ENCODE measurements around the gene HDAC4. TPM values are rescaled to one million over a fixed set of nuclear protein-coding genes. Genes with fewer than 3 reads are reported as not detected.

Gene HDAC4
- total and polyA plus RNA-seq, 4 donors, result 2.9 to 37.2 (median 4.4) TPM

- Histone ChIP-seq H3K9ac (ENCODE audit: low read depth in 1 of 2, low read length in 2 of 2) (no peak overlapping the region), H3K36me3 (ENCODE audit: control insufficient read depth in 4 of 4, insufficient read depth in 3 of 4, low read depth in 1 of 4, low read length in 3 of 4) (no peaks in the 10 kb centered on the region), H3K27me3 (ENCODE audit: control insufficient read depth in 4 of 4, insufficient read depth in 4 of 4, low read length in 3 of 4) (no peaks in the 10 kb centered on the region), H3K4me3 (ENCODE audit: low read depth in 1 of 3, low read length in 3 of 3) (no peak overlapping the region), H3K27ac (ENCODE audit: low read depth in 1 of 2, low read length in 2 of 2) (no peak overlapping the region), H3K4me1 (ENCODE audit: control insufficient read depth in 4 of 4, insufficient read depth in 4 of 4, low read length in 3 of 4) (peaks cover under 1 to 6% (median 3%) of the 10 kb centered on the region in 4 donors), H3K9me3 (ENCODE audit: control insufficient read depth in 4 of 4, low read length in 3 of 4) (no peaks in the 10 kb centered on the region)
- TF ChIP-seq TAF1 (conservative IDR thresholded peaks at IDR 0.05) (no peak), HNF4G (IDR thresholded peaks at IDR 0.05) (no peak), ZBTB33 (IDR thresholded peaks at IDR 0.05) (no peak), REST (IDR thresholded peaks at IDR 0.05) (no peak), ATF3 (IDR thresholded peaks at IDR 0.05) (no peak), CTCF (IDR thresholded peaks at IDR 0.05; ENCODE audit: low read depth, low read length, missing input control) (no peak), NR2F2 (IDR thresholded peaks at IDR 0.05) (no peak), EGR1 (IDR thresholded peaks at IDR 0.05; ENCODE audit: low read depth in 2 of 2) (no peak), FOXA2 (IDR thresholded peaks at IDR 0.05) (no peak), HNF4A (conservative IDR thresholded peaks at IDR 0.05) (no peak), MAX (IDR thresholded peaks at IDR 0.05) (no peak), RAD21 (IDR thresholded peaks at IDR 0.05) (no peak), GABPA (IDR thresholded peaks at IDR 0.05 in 1 of 2, conservative IDR thresholded peaks at IDR 0.05 in 1 of 2) (no peak), SP1 (IDR thresholded peaks at IDR 0.05) (no peak)
- DNase-seq (ENCODE audit: low spot score), result no peak
- 85% methylated on average over 23 of the region's 23 CpGs for WGBS
These were observed 127.3 kb downstream of the HDAC4 start for GRCh38 chr2:239273280-239274234.
